Prostate gland (tissue), 2 donors: ENCODE results near the gene DBN1.
"Not testable (repeated sequence)": the region's sequence is repeated elsewhere in the genome, so short reads cannot be mapped to it uniquely, and the experiment has no call there.

Experiments used
- CTCF ChIP-seq, 4 experiments: fragments of 200-600 bp in 2 of 4; fragments of 450-650 bp in 2 of 4; sonication (generic) in 2 of 4; IDR thresholded peaks; 1 replicate in 3 of 4; 2 replicates in 1 of 4; pipeline ENCODE4 v1.5.1; 2016 to 2019; ENCODE audit warnings: antibody characterized with exemption in 4 of 4, mild to moderate bottlenecking in 2 of 4, moderate library complexity in 2 of 4
- POLR2A ChIP-seq: fragments of 450-650 bp; IDR thresholded peaks from one replicate; pipeline ENCODE4 v1.6.1; 2016; ENCODE audit warnings: antibody characterized with exemption, mild to moderate bottlenecking
- POLR2AphosphoS5 ChIP-seq: sonication (generic); formaldehyde crosslinking; IDR thresholded peaks from one replicate; pipeline ENCODE4 v1.6.1; 2017; ENCODE audit warnings: antibody characterized with exemption

DNA sequence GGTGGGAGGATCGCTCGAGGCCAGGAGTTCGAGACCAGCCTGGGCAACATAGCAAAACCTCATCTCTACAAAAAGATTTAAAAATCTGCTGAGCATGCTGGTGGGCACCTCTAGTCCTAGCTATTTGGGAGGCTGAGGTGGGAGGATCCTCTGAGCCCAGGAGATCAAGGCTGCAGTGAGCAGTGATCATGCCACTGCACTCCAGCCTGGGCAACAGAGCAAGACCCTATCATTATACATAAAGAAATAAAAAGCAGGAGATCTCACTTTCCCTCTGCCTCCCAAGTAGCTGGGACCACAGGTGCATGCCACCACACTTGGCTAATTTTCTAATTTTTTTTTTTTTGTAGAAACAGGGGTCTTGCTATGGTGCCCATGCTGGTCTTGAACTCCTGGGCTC, 12.3 kb upstream of the DBN1 start:
- not testable (repeated sequence) for TF ChIP-seq CTCF (IDR thresholded peaks at IDR 0.05); POLR2AphosphoS5; POLR2A
